Measurements from ENCODE around the gene ZNF311. TPM values are rescaled to one million over a fixed set of nuclear protein-coding genes. Genes with fewer than 3 reads are reported as not detected.
A peak's percentile ranks its signal among the peaks of the same experiment; 100 is the strongest.

Gene ZNF311
- not detected for polyA plus RNA-seq (ENCODE audit: low read depth in 6 of 6)

GRCh38 chr6:29005183-29005885 lies at the start of gene ZNF311:
Gene ZNF311, minus strand, starts transcription at chr6:29005315. Its CDS starts 1,361 bp downstream, at chr6:29003954.
- H3K4me1 Mint-ChIP-seq: peaks cover 5 to 12% (median 5%) of the 10 kb centered on the region in 3 donors
- peaks cover 53 to 58% (median 56%) of the 10 kb centered on the region in 3 donors for H3K27me3 Mint-ChIP-seq
- H3K4me3 Mint-ChIP-seq: peak within 1 kb of the TSS; percentile 53 to 91 (median 82)
- ATAC-seq (ENCODE audit: low read depth in 2 of 2) (peak; percentile 48 to 56), DNase-seq (no peak)
- peaks cover 0 to 14% (median 8%) of the 10 kb centered on the region in 7 donors for H3K9me3 Mint-ChIP-seq
- no peak within 1 kb of the TSS for H3K27ac Mint-ChIP-seq
- H3K36me3 Mint-ChIP-seq: peaks cover 13 to 19% of the 10 kb centered on the region in 2 donors

DNA sequence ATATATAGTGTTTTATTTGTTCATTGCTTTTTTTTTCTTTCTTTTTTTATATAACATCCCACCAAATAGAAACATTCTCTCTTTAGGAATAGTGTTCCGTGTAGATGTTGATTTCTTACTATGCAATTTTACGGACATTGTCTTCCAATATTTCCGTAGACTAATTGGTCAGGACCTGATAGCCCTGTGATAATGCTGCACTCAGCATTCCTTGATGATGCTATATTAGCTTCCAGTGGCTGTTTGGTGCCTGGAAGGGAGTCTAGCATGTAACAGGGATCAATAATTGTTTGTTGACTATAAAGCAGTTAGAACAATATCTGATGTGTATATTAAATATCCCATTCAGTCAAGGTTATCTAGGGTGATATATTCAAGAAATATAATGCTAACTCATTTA lies 46.6 kb upstream of the ZNF311 start:
- peaks cover 4 to 30% (median 14%) of the 10 kb centered on the region in 7 donors for H3K9me3 Mint-ChIP-seq
- DNase-seq (no peak), ATAC-seq (ENCODE audit: low read depth in 2 of 2) (no peak)
- H3K4me1 Mint-ChIP-seq: no peaks in the 10 kb centered on the region
- H3K27ac Mint-ChIP-seq: no peak overlapping the region
- peaks cover 0 to 8% of the 10 kb centered on the region in 2 donors for H3K36me3 Mint-ChIP-seq
- H3K4me3 Mint-ChIP-seq: no peak overlapping the region
- H3K27me3 Mint-ChIP-seq: peaks cover 17 to 37% (median 24%) of the 10 kb centered on the region in 3 donors

DNA sequence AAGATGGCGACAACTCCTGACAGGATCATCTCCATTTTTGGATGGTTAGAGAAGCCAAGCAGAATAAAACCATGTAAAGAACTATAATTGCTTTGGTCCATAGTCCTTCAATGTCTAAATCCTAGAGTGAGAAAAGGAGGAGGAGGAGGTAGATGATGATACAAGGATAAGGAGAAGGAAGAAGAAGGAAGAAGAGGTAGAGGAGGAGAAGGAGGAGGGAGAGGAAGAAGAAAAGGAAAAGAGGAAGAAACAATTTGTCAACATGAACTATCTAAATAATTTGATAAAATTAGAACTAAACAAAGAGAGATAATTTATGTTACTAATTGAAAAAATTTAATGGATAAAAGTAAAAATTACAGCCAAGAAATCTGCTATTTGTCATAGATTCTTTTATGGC lies 40.0 kb upstream of the ZNF311 start, which contains the start of gene OR2W1:
Gene OR2W1, minus strand, starts transcription at position 101 of the 400 bp plus-strand sequence. Its CDS starts 0 bp downstream, at position 101.
- H3K27me3 Mint-ChIP-seq: peaks cover 32 to 47% (median 33%) of the 10 kb centered on the region in 3 donors
- no peak for ATAC-seq (ENCODE audit: low read depth in 2 of 2)
- peaks cover 0 to 15% (median 4%) of the 10 kb centered on the region in 7 donors for H3K9me3 Mint-ChIP-seq
- H3K36me3 Mint-ChIP-seq: no peaks in the 10 kb centered on the region
- no peak within 1 kb of the TSS for H3K4me3 Mint-ChIP-seq
- H3K27ac Mint-ChIP-seq: no peak within 1 kb of the TSS
- no peak for DNase-seq
- no peaks in the 10 kb centered on the region for H3K4me1 Mint-ChIP-seq

- Mint-ChIP-seq H3K27me3 (peaks cover 8 to 26% (median 16%) of the 10 kb centered on the region in 3 donors), H3K27ac (no peak overlapping the region), H3K4me1 (no peaks in the 10 kb centered on the region), H3K4me3 (peak overlapping the region in 1 of 8 donors; percentile 70), H3K36me3 (no peaks in the 10 kb centered on the region), H3K9me3 (peaks cover 0 to 11% (median 5%) of the 10 kb centered on the region in 7 donors)
- no peak for DNase-seq
- no peak for ATAC-seq (ENCODE audit: low read depth in 2 of 2)
Observed at GRCh38 chr6:29035951-29036350, 30.8 kb upstream of the ZNF311 start.

DNA sequence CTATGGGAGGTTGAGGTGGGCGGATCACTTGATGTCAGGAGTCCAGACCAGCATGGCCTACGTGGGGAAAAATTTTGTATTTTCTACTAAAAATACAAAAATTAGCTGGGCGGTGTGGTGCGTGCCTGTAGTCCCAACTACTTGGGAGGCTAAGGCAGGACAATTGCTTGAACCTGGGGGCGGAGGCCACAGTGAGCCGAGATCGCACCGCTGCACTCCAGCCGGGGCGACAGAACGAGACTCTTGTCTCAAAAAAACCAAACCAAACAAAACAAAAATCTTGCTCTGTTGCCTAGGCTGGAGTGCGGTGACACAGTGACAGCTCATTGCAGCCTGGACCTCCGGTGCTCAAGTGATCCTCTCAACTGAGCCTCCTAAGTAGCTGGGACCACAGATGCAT lies 23.7 kb upstream of the ZNF311 start:
- no peak overlapping the region for H3K4me3 Mint-ChIP-seq
- H3K27me3 Mint-ChIP-seq: peaks cover 37 to 50% (median 40%) of the 10 kb centered on the region in 3 donors
- H3K27ac Mint-ChIP-seq: no peak overlapping the region
- H3K36me3 Mint-ChIP-seq: no peaks in the 10 kb centered on the region
- ATAC-seq (ENCODE audit: low read depth in 2 of 2) (no peak), DNase-seq (no peak)
- no peaks in the 10 kb centered on the region for H3K4me1 Mint-ChIP-seq
- no peaks in the 10 kb centered on the region for H3K9me3 Mint-ChIP-seq

- no peak for DNase-seq
- no peak for ATAC-seq (ENCODE audit: low read depth in 2 of 2)
- Mint-ChIP-seq H3K27me3 (peaks cover 52 to 57% (median 53%) of the 10 kb centered on the region in 3 donors), H3K4me1 (no peaks in the 10 kb centered on the region), H3K9me3 (peaks cover 0 to 5% (median 0%) of the 10 kb centered on the region in 7 donors), H3K36me3 (peaks cover 0 to 7% of the 10 kb centered on the region in 2 donors), H3K27ac (no peak overlapping the region), H3K4me3 (no peak overlapping the region)
Observed at GRCh38 chr6:29025927-29026585, 20.9 kb upstream of the ZNF311 start.

- DNase-seq: no peak
Observed at GRCh38 chr6:29021434-29021833, 16.3 kb upstream of the ZNF311 start.

DNA sequence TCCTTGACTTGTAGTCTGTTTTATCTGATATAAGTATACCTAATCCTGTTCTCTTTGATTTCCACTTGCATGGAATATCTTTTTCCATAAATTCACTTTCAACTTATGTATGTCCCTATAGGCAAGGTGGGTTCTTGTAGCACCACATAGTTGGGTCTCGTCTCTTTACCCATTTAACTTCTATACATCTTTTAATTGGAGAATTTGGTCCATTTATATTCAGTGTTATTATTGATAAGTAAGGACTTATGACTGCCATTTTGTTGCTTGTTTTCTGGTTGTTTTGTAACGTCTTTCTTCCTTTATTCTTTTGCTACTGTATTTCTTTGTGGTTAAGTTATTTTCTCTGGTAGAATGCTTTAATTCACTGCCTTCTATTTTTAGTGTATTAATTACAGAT lies 14.5 kb upstream of the ZNF311 start:
- DNase-seq (no peak), ATAC-seq (ENCODE audit: low read depth in 2 of 2) (no peak)
- H3K4me3 Mint-ChIP-seq: no peak overlapping the region
- H3K9me3 Mint-ChIP-seq: peaks cover 0 to 18% (median 8%) of the 10 kb centered on the region in 7 donors
- H3K27ac Mint-ChIP-seq: peak overlapping the region in 1 of 6 donors; percentile 49
- H3K27me3 Mint-ChIP-seq: peaks cover 37 to 68% (median 47%) of the 10 kb centered on the region in 3 donors
- H3K36me3 Mint-ChIP-seq: peaks cover 0 to 7% of the 10 kb centered on the region in 2 donors
- peaks cover 18 to 20% (median 19%) of the 10 kb centered on the region in 3 donors for H3K4me1 Mint-ChIP-seq

More at GRCh38 chr6:29021434-29021833, 16.3 kb upstream of the ZNF311 start:
- peaks cover 43 to 65% (median 50%) of the 10 kb centered on the region in 3 donors for H3K27me3 Mint-ChIP-seq
- H3K27ac Mint-ChIP-seq: no peak overlapping the region
- no peak for ATAC-seq (ENCODE audit: low read depth in 2 of 2)
- H3K4me1 Mint-ChIP-seq: peaks cover 10 to 15% (median 14%) of the 10 kb centered on the region in 3 donors
- peaks cover 0 to 7% of the 10 kb centered on the region in 2 donors for H3K36me3 Mint-ChIP-seq
- no peak overlapping the region for H3K4me3 Mint-ChIP-seq
- peaks cover 0 to 8% (median 2%) of the 10 kb centered on the region in 7 donors for H3K9me3 Mint-ChIP-seq

DNA sequence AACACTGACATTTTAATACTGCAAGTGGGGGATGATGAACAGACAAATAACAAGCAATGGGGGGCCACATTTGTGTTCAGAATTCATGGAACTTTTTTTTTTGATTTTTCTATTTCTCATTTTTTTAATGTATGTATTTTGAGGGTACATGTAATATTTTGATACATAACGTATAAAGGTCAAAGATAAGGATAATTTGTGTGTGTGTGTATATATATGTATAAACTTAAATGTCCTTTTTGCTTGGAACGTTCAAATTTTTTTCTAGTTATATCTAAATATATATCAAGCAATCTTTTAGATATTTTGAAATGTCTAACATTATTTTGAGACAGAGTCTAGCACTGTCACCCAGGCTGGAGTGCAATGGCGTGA lies 12.3 kb upstream of the ZNF311 start:
- Mint-ChIP-seq H3K27me3 (peaks cover 44 to 71% (median 49%) of the 10 kb centered on the region in 3 donors), H3K4me1 (peaks cover 18 to 20% (median 19%) of the 10 kb centered on the region in 3 donors), H3K27ac (peak overlapping the region in 3 of 6 donors; percentile 55 to 76 (median 65)), H3K4me3 (peak overlapping the region in 6 of 8 donors; percentile 79 to 92 (median 90)), H3K36me3 (peaks cover 0 to 7% of the 10 kb centered on the region in 2 donors), H3K9me3 (peaks cover 0 to 22% (median 8%) of the 10 kb centered on the region in 7 donors)
- no peak for DNase-seq
- no peak for ATAC-seq (ENCODE audit: low read depth in 2 of 2)

DNA sequence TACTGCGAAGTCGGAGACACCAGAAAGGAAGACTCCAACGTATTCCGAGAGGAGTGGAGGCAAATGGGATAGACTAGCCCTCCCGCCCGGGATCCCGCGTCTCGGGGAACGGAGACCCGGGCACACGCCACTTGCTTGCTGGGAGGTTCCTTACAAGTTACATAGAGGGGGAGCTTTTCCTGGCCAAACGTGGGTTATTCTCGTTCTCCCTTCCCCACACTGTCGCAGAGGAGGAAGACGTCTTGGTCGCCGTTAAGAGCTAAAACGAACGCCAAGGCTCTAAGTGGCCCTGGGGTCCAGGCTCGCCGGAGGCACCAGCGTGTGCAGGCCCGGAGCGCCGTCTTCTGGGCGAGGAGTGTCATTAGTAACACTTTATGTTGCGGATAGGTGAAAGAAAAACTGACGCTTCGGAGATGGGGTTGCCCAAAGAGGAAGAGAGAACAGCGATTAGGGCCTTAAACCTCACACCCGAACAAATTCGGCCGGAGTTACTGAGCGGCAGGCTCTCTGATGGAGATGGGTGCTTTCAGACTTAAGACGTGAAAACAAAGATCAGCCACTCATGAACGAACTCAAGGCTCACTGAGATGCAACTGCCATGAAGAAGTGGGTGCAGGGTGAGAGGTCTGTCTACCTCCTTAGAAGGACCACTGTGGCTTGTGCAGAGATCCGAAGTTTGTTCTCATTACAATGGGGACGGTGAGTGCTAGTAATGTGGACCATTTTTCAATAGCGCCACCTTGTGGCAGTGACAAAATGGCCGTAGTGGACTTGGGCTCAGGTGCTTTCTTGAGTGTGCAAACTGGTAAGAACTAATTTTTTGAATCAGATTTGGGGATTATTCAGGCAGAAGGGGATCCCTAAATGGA lies 11.7 kb upstream of the ZNF311 start:
- H3K27me3 Mint-ChIP-seq: peaks cover 38 to 69% (median 50%) of the 10 kb centered on the region in 3 donors
- H3K9me3 Mint-ChIP-seq: peaks cover 0 to 22% (median 7%) of the 10 kb centered on the region in 7 donors
- peaks cover 19 to 20% (median 19%) of the 10 kb centered on the region in 3 donors for H3K4me1 Mint-ChIP-seq
- H3K36me3 Mint-ChIP-seq: peaks cover 0 to 2% of the 10 kb centered on the region in 2 donors
- peak overlapping the region; percentile 55 to 89 (median 80) for H3K27ac Mint-ChIP-seq
- ATAC-seq (ENCODE audit: low read depth in 2 of 2) (peak; percentile 84 to 85), DNase-seq (peak; percentile 76)
- peak overlapping the region; percentile 79 to 93 (median 90) for H3K4me3 Mint-ChIP-seq

DNA sequence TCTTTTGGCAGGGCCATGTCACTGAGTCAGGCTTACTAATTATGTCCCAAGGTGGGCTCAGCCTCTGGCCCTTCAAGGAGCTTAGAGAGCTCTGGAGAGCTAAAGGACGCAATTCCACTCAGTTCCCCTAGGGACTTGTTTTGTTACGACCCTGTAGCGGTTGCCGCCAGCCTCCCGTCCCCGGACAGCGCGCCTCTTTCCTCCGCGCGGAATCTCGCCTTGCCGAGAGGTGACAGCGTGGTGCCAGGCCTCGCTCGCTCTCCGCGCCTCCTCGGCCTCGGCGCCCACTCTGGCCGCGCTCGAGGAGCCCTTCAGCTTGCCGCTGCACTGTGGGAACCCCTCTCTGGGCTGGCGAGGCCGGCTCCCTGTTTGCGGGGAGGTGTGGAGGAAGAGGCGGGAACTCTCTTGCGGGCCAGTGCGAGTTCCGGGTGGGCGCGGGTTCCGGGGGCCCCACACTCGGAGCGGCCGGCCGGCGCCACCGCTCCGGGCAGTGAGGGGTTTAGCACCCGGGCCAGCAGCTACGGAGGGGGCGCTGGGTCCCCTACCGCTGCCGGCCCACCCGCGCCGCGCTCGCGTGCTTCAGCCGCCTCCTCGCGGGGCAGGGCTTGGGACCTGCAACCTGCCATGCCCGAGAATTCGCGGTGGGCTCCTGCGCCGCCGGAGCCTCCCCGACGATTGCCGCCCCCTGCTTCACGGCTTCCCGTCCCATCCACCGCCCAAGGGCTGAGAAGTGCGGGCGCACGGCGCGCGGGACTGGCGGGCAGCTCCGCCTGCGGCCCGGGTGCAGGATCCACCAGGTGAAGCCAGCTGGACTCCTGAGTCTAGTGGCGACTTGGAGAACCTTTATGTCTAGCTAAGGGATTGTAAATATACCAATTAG lies 9.9 kb upstream of the ZNF311 start:
- Mint-ChIP-seq H3K27ac (no peak overlapping the region), H3K27me3 (peaks cover 41 to 70% (median 51%) of the 10 kb centered on the region in 3 donors), H3K4me1 (peaks cover 24 to 26% (median 26%) of the 10 kb centered on the region in 3 donors), H3K9me3 (peaks cover 0 to 17% (median 7%) of the 10 kb centered on the region in 7 donors), H3K4me3 (peak overlapping the region in 1 of 8 donors; percentile 11), H3K36me3 (peaks cover 0 to 4% of the 10 kb centered on the region in 2 donors)
- no peak for ATAC-seq (ENCODE audit: low read depth in 2 of 2)
- no peak for DNase-seq

DNA sequence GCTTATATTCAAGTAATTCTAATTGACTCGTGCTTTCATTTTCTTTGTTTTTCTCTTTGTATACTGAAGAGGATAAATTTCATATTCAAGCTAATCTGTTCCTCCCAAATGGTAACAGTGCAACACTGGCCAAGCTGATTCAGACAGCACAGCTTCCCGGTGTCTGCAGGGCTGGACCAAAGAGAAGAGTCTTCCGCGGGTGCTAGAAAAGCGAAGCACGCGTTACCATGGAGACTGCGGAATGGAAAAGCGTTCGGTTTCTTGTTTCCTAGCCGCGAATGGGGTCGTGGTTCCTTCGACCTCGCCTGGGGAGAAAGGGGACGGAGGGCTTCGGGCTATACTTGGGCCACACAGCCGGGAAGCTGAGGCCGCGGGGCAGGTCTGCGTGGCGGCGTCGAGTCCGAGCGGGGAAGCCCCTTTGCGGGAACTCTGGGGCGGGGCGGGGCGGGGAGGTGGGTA lies 6.2 kb upstream of the ZNF311 start:
- DNase-seq (peak; percentile 28), ATAC-seq (ENCODE audit: low read depth in 2 of 2) (peak; percentile 57 to 61)
- Mint-ChIP-seq H3K27ac (peak overlapping the region; percentile 14 to 91 (median 66)), H3K9me3 (peaks cover 0 to 12% (median 5%) of the 10 kb centered on the region in 7 donors), H3K4me1 (peaks cover 9 to 15% (median 11%) of the 10 kb centered on the region in 3 donors), H3K27me3 (peaks cover 52 to 62% (median 61%) of the 10 kb centered on the region in 3 donors), H3K4me3 (peak overlapping the region; percentile 59 to 93 (median 89)), H3K36me3 (peaks cover 0 to 4% of the 10 kb centered on the region in 2 donors)

Data from naive B cell (primary cell).